HK-2 (cell line): ENCODE data around the gene GPNMB.

Experiments
- DNase-seq: peaks from one replicate; pipeline ENCODE4 v3.0.0-alpha.2; 2018; ENCODE audit not compliant: unreplicated experiment

Gene GPNMB

DNA sequence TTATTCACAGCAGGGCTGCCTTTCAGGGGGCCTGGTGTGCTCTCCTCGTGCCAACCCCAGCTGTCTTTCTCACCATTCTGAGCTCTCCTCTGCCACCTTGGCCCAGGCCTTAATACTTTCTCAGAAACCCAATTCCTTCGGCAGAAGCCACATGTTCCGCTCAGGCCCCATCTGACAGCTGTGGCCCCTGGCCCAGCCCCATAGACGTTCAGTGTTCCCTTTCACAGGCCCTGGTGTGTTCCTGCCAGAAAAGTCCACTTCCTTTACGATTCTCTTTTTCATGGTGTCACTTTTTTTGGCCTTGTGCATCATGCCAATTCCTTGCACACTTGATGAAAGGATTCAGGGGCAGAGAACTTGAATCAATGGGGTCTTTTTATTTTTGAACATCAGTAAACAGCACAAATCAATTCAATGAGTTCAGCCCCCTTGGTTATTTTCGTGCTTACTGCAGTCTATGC, 15.9 kb upstream of the GPNMB start:
- no peak for DNase-seq

DNA sequence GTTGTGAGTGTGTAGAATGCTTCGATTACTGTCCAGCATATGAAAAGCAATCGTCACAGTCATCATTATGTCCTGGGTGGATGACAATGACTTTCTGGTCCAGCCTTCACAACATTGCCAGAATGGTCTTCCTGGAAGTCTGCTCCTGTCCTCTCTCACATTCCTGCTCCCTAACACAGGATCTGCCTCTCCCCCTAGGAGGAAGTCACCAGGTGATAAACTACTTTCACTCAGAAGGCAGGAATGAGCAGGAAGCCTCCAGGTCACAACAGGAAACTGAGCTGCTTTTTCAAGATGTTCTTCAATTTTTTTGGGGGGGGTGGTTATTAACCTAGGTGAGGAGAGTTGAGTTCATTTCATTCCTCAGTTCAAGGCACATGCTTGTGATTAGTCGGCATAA, 13.6 kb upstream of the GPNMB start:
- DNase-seq: no peak

DNA sequence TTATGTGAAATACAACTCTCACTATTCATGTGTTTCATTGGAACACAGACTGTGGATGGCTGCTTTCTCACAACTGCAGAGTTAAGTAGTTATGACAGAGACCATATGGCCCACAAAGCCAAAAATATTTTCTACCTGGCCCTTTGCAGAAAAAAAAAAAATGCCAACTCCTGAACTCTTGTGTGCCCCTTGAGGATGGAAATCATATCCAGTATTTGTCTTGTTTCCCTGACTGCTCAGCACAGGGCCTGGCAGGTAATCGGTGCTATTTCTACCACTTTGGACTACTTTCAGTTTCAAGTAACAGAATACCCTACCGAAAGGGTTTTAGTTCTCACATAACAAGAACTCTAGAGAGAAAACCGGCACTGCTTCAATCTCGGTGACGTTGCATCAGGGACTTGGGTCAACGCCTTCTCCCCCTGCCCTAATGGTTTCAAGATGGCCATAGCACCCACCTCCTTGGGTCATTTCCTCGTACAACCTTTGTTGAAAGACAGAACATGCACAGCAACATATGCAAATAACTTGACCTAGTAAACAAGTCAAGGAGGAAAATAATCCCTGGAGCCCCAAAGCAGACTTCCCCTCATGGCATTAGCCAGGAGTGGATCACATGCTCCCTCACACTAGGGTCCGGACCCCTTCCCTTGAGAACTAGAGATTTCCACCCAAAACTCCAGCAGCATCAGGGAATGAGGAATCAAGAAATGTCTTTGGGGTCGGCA, 11.8 kb upstream of the GPNMB start:
- no peak for DNase-seq

DNA sequence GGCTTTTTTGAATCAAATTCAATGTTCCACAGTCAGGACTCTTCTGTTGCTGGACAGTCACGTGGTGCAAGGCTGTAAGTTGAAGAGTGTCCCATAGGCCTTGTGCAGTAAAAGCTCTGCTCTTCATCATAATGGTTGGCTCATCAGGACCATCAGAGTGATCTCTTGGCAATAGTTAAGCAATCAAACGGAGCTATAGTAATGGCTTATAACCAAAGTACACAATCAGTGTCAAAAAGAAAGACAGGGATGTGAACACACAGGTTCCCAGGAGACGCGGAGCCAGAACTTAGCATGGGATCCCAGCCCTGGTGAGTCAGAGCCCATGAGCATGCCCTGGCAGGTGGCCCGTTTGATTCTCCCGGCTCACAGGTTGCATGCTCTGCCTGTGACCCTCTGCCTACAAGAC, 10.8 kb upstream of the GPNMB start:
- DNase-seq: no peak

DNA sequence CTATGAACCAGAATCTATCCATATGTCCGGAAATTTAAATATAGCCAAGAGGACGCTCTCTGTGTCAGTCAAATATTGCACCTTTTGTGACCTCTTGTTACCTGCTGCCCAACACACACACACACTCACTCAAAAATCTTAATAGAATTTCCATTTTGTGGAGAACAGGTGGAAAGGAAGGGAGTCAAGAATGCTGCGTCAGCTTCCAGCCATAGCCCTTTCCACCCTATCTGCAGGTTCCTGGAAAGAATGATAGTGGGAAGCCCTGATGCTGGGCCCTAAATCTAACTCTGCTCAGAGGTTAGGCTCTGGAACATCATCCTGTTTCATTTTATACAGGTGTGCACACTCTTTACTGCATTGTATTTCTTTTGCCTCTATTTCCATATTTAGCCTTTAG, 9.6 kb upstream of the GPNMB start:
- DNase-seq: no peak

DNA sequence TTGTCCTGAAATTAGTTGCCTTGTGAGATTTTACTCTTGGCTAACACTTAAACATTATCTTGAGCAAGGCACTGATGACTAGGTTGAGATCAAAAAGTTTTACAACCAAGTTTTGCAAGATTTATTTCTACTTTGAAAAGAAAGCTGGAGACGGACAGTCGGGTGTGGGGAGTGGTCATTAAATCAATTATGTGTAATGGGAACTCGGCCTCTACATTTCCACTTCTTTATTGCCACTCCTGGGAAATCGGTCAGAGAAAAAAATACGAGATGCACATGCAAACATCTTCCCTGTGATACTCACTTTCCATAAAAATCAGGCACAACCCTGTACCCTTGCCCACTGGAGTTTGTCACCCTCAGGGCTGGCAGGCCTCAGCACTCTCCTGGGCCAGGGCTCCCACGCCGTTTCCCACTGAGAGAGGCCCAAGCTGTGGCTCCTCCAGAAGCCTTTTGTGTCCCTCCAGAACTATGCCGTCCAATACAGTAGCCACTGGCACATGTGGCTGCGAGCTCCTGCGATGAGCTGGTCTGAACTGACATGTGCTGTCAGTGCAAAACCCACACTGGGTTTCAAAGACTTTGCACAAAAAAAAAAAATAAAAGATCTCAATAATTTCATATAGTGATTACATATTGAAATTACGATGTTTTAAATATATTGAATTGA, 7.5 kb upstream of the GPNMB start:
- no peak for DNase-seq

DNA sequence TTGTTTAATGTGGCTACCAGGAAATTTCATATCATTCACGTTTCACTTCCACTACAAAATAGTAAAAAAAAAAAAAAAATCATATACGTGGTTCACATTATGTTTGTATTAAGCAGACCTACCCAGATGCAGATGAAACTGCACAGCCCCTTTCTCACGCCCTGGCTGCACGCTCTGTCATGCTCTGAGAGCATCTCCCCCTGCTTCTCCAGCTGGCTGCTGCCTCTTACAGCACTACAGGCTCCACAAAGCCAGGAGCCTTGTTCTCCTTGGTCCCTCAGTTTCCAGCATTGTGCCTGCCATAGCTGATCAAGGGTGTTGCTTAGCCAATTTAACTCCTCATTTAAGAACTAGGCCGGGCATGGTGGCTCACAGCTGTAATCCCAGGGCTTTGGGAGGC, 6.9 kb upstream of the GPNMB start:
- DNase-seq: no peak

DNA sequence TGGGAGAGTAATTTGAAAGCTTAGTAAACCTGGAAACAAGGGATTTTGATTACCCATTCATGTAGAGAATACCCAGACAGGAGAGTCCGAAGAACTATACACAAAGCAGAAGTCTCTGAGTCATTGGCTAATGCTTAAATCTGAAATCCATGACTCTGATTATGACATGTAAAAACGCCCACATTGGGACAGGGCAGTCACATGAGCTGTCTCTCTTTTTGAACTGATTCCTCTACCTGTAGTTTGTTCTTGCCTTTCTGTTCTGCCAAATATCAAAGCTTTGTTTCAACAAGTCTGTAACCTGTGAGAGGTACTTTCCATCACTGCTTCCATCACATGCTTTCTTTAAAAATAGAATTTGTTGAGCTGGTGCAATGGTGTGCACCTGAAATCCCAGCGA, 4.3 kb upstream of the GPNMB start:
- no peak for DNase-seq

DNA sequence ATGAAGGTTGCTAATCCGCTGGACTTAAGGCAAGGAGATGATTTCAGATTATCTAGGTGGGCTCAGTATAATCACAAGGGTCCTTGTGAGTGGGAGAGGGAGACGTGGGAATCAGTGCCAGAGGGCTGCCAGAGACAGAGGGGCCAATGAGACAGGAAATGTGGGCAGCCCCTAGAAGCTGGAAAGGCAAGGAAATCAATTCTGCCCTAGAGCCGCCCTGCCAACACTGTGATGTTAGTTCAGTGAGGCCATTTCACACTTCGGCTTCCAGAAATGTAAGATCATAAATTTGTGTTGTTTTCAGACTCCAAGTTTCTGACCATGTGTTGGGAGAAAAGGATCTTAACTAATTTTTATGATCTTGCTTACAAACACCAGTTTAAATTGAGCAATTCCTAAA, 3.6 kb upstream of the GPNMB start:
- DNase-seq: no peak

DNA sequence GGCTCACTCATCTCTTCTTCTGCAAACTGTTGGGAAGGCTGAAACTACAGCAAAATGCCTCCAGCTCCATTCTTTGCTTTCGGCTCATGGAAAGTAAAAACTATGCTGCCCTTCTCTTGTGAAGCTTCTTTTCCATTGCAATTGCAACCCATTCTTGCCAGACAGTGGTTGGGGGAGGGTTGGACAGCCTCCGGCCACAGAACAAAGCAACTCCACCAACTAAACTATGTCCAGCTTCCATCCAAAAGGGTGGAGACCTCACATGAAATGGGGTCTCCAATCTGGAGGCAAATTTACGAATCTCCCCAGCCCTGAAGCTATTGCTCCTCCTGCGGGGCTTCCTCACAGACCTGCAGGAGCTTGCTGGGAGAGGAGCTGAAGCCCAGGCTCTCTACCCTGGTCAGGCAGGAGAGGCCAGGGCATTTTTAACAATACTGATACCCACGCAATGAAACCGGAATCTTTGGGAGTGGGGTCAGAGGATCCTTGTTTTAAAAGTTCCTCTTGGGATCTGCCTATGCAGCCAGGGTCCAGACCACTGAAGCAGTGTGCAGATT, 549 bp downstream of the GPNMB start:
- no peak for DNase-seq

DNA sequence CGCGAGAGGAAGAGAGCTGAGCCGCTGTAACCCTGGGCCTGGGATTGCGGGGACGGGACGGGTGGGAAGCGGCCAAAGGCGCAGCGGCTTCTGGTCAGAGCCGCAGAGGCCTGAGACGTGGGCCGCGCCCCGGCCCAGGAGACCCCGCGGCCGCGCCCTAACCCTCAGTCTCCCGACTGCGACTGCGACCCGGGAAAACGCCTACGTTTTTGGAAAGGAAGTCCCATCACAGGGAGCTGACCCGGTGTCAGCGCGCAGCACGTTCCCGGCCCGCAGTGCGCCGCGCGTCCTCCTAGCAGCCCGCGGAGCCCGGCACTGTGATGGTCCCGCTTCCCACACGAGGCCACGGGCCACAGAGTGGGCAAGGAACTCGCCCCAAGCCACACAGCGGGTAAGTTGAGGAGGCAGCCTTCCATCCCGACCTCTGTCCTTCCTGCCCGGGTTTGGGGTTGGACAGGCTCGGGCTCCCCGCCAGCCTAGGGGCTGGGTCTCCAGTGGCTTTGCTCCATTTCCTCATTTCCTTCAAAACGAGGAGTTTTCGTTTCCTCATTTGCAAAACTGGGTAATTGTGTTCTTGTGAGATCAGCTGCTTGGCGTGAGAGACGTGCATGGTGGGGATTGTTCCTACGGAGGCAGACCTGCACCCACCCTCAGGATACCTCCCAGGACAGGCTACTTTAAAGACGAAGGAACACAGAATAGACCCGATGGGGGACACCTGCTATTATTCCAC, 1.2 kb downstream of the GPNMB start:
- DNase-seq: no peak

DNA sequence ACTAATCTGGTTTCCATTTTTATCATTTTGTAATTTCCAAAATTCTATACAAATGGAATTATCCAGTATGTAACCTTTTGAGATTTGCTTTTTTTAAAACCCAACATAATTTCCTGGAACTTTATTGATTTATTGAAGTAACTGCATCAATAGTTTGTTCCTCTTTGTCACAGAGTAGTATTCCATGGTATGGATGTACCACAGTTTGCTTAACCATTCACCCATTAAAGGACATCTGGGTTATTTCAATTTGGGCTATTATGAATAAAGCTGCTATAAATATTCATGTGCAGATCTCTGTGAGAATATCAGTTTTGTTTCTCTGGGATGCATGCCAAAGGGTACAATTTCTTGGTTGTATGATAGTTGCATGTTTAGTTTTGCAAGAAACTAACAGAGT, 2.9 kb downstream of the GPNMB start:
- DNase-seq: no peak

DNA sequence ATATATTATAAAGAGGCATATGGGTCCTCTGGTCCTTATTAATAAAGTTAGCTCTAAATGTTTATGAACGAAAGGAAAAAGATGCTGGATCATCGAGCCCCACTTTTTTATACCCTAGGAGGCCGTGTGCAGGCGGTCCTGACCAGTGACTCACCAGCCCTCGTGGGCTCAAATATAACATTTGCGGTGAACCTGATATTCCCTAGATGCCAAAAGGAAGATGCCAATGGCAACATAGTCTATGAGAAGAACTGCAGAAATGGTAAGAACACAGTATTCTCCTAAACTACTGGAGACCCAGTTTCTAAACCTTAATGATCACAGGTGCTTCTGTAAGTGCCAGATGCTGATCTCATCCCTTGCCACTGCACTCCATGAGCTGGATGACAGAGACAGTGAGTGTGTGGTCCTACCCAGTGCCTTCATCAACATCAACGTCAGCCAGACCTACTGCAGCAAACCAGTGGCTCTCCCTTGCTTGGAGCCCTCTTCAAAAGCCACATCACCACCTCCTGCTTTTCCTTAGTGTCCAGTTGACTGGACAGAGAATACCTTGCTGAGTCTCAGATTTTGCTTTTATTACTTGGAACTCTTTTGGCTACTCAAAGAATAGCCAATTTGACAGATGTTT, 7.6 kb downstream of the GPNMB start:
- no peak for DNase-seq

DNA sequence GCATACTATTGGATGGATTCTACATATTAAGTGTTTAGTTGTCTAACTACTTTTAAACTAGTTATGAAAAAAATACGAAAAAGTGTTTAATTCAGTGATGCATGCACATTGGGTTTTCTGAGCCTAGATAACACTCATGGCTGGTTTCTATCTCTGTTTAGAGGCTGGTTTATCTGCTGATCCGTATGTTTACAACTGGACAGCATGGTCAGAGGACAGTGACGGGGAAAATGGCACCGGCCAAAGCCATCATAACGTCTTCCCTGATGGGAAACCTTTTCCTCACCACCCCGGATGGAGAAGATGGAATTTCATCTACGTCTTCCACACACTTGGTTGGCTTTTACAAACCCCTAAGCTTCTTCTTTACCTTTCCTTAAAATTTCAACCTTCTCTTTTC, 10.2 kb downstream of the GPNMB start:
- DNase-seq: no peak

DNA sequence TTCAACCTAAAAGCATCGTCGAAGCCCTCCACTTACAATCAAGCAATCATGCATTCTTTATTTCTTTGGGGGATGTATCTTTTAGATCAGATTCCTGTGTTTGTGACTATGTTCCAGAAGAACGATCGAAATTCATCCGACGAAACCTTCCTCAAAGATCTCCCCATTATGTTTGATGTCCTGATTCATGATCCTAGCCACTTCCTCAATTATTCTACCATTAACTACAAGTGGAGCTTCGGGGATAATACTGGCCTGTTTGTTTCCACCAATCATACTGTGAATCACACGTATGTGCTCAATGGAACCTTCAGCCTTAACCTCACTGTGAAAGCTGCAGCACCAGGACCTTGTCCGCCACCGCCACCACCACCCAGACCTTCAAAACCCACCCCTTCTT, 13.8 kb downstream of the GPNMB start:
- DNase-seq: no peak

DNA sequence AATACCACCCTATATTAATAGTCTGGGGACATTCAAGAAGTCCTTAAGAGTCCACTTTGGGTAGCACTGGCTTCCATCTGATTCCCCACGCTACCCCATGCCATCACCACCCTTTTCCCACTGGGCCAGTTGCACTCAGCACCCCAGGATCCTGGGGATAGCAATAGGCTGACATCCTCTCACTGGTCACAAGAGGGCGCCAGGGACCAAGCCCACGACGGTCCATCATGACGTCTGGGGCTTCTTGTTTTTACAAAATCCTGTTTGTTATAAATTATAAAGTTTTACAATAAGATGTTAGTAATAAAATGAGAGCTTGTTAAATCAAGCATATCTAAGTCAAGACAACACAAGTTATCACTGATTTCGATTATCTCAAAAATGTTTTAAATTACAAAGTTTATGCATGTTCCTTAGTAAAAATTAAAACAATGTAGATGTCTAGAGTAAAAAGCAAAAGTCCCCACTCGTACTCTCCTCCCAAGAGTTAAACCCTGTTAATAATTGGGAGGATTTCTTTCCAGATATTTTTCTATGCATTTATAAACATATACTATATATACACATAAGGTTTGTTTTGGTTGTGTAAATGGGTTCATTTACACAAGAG, 15.4 kb downstream of the GPNMB start:
- peak; percentile 58 for DNase-seq

DNA sequence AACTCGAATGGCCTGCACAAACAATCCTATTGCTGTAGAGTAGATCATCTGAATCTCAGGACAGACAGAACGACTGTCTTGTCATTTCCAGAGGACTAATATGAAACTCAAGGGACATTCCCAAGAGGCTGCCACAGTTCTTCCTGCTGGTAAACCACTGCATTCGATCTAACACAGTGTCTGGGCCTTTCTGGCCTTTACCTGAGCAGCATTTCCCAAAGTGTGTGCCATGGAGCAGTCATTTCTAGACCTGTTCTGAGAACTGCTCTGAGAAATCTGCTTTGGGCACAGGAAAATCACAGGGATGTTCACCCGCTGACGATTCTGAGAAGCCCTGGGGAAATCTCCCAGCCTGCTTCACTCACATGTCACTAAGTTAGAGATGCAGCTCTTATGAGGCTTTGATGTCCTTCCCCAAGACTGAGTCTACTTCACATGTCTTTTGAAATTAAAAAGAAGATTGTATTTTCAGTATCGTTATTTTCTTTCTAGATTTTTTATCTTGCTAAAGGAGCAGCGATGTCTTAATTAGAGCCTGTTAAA, 18.4 kb downstream of the GPNMB start:
- no peak for DNase-seq

DNA sequence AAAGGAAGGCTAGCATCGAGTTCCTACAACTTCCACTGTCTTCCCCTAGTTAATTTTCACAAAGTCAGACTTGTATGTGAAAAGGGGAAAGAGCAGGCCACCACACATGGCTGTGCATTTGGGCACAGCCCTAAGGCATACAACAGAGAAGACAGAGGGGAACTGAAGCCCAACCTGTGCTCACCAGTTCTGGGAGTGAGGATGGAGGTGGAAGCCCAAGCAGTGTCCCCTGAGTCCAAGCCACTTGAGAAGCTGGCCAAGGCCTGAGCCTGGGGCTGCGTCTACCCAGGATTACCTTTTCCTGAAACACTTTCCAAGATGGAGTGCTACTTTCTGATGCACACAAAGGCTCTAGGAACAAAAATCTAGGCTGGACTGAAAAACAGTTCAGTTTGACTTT, 20.3 kb downstream of the GPNMB start:
- no peak for DNase-seq

DNA sequence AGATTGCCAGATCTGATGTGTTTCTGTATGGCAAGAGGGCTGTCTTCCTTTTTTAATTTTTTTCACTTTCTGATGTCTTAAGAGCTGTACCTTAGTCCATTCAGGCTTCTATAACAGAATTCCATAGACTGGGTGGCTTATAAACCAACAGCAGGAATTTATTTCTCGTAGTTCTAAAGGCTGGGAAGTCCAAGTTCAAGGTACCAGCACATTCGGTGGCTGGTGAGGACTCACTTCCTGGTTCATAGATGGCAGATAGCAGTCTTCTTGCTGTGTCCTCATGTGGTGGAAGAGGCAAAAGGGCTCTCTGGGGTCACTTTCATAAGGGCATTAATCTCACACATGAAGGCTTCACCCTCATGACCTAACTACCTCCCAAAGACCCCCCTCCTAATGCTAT, 20.8 kb downstream of the GPNMB start:
- no peak for DNase-seq

DNA sequence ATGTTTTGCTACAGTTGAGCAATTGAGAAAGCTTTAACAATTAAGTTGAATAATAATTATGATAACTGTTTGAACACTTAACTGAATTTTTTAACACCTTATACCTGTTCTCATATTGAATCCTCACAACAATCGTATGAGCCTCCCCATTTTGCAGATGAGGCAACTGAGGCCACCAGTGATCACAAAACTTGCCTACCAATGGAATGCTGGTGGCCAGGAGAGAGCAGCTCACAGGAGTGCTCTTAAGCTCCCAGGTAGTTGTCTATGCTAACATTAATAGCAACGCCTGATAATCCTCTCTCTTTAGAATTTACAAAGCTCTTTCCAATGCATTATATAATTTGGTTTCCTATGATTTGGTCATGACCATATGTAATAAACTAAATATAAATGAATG, 21.6 kb downstream of the GPNMB start:
- no peak for DNase-seq

DNA sequence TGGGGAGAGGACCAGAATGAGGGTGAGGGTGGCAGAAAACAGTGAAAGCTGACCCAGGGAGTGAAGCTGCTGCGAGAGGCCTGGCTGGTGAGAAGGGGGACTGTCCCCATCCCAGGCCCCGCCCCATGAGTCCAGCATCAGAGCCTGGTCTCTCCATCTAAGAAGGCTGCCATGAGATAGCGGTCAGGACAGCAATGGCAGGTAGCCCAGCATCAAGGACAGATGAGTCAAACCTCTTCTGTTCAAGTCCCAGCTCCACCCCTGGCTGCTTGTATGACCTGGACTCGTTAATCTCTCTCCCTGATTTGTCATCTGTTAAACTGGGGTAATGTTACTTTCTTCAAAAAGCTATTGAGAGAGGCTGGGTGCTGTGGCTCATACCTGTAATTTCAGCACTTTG, 22.2 kb downstream of the GPNMB start:
- no peak for DNase-seq

DNA sequence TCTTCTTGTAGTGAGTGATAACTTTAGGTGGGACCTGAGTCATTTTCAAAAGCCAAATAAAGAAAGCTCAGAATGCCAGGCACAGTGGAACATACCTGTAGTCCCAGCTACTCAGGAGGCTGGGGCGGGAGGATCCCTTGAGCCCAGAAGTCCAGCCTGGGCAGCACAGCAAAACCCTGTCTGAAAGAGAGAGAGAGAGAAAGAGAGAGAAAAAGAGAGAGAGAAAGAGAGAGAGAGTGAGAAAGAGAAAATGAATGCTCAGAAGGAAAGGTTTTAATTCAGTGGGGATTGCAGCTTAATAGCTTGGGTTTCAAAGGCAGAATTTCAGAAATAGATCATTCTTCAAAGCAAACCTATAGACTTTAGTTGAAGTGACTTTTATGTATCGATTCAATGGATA, 25.7 kb downstream of the GPNMB start:
- no peak for DNase-seq
